WERI-Rb-1 (cell line): ENCODE results near the gene GJC2.
"Not testable (repeated sequence)": the region's sequence is repeated elsewhere in the genome, so short reads cannot be mapped to it uniquely, and the experiment has no call there.

Experiments
- DNase-seq: peaks from one replicate; pipeline ENCODE4 v3.0.0-alpha.2; 2020
- H3K27ac ChIP-seq: fragments of 250-450 bp; sonication (Bioruptor Pico); 2 replicates; pipeline ENCODE4 v1.5.1; 2020; ENCODE audit warnings: mild to moderate bottlenecking, moderate library complexity
- H3K27me3 ChIP-seq: fragments of 250-450 bp; sonication (Bioruptor Pico); 2 replicates; pipeline ENCODE4 v1.5.1; 2021; ENCODE audit warnings: mild to moderate bottlenecking, low read depth, moderate library complexity; ENCODE audit not compliant: insufficient read depth, severe bottlenecking
- H3K36me3 ChIP-seq: fragments of 250-450 bp; sonication (Bioruptor Pico); 2 replicates; pipeline ENCODE4 v1.5.1; 2020; ENCODE audit warnings: mild to moderate bottlenecking, moderate library complexity
- H3K4me3 ChIP-seq: 2 replicates; pipeline ENCODE4 v1.5.1; 2011; ENCODE audit warnings: low read depth, mild to moderate bottlenecking, control low read depth, low read length
- H3K9me3 ChIP-seq: fragments of 250-450 bp; sonication (Bioruptor Pico); 2 replicates; pipeline ENCODE4 v1.5.1; 2021; ENCODE audit warnings: mild to moderate bottlenecking, moderate library complexity; ENCODE audit not compliant: severe bottlenecking
- TF ChIP-seq, protein P1 (sequence below): IDR thresholded peaks from 2 replicates; pipeline ENCODE4 v1.5.1; 2011; ENCODE audit warnings: low read depth, mild to moderate bottlenecking, control low read depth, inconsistent platforms, low read length

GJC2 gene

DNA sequence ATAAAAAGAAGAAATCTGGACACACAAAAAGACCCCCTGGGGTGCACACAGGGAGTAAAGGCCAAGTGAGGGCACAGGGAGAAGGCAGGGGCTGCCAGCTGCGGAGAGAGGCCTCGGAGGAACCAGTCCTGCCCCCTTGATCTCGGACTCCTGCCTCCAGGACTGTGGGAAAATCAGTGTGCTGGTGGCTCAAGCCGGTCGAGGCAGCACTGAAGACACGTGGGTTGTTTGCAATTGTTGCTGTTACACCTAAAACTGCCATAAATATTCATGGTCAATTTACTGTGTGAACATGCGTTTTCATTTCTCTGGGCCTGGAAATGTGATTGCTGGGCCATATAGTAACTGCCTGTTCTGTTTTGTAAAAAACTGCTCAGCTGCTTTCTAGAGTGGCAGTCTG is 34.4 kb downstream of the GJC2 start:
- TF ChIP-seq, protein P1, sequence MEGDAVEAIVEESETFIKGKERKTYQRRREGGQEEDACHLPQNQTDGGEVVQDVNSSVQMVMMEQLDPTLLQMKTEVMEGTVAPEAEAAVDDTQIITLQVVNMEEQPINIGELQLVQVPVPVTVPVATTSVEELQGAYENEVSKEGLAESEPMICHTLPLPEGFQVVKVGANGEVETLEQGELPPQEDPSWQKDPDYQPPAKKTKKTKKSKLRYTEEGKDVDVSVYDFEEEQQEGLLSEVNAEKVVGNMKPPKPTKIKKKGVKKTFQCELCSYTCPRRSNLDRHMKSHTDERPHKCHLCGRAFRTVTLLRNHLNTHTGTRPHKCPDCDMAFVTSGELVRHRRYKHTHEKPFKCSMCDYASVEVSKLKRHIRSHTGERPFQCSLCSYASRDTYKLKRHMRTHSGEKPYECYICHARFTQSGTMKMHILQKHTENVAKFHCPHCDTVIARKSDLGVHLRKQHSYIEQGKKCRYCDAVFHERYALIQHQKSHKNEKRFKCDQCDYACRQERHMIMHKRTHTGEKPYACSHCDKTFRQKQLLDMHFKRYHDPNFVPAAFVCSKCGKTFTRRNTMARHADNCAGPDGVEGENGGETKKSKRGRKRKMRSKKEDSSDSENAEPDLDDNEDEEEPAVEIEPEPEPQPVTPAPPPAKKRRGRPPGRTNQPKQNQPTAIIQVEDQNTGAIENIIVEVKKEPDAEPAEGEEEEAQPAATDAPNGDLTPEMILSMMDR: no peak

DNA sequence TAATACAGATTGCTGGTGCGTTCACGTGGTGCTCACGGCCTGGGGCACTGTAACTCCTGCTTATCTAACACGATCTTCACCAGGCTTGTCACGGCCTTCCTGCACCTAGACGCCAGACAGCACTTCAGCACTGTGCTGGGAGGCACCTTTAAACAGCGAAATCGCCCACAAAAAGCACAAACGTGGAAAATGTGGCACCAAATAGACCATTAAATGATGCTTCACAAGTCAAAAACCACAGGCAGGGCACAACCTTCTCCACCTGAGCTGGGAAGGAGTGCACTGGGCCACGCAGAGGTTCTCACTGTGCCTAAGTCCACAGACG is 35.9 kb downstream of the GJC2 start:
- Histone ChIP-seq H3K36me3 (no peaks in the 10 kb centered on the region), H3K4me3 (no peak overlapping the region), H3K27ac (no peak overlapping the region), H3K9me3 (no peaks in the 10 kb centered on the region), H3K27me3 (no peaks in the 10 kb centered on the region)
- TF ChIP-seq, protein P1: no peak
- DNase-seq: no peak

More for the DNA sequence above, 34.4 kb downstream of the GJC2 start:
- Histone ChIP-seq H3K36me3 (no peaks in the 10 kb centered on the region), H3K4me3 (no peak overlapping the region), H3K27ac (no peak overlapping the region), H3K27me3 (no peaks in the 10 kb centered on the region), H3K9me3 (no peaks in the 10 kb centered on the region)
- no peak for DNase-seq

DNA sequence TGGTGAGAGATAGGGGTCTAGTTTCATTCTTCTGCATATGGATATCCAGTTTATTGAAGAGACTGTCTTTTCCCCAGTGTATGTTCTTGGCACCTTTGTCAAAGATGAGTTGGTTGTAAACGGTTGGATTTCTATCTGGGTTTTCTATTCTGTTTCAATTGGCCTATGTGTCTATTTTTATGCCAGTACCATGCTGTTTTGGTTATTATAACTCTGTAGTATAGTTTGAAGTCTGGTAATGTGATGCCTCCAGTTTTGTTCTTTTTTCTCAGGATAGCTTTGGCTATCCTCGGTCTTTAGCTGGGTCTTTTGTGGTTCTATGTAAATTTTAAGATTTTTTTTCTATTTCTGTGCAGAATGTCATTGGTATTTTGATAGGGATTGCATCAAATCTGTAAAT is 38.5 kb downstream of the GJC2 start:
- not testable (repeated sequence) for H3K27me3 ChIP-seq, H3K27ac ChIP-seq, H3K9me3 ChIP-seq, H3K4me3 ChIP-seq, H3K36me3 ChIP-seq, DNase-seq

DNA sequence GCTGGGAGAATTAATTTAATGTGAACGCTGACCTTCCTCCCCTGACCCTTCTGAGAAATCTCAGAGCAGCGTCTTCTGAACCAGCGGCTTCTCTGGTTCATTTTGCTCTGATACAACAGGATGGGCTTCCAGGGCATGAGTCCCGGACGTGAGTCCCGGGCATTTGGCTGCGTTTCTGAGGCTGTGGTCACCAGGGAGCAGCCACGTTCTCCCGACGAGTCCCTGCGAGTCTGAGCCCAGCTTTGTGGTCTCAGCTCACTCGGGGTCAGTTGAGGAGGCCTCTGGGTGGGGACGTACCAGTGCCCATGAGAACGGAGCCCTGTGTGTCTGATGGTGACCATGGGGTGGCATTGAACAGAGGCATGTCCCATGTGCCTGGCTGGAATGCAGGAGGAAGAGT is 40.5 kb downstream of the GJC2 start:
- DNase-seq: no peak
- H3K27ac ChIP-seq: no peak overlapping the region
- H3K9me3 ChIP-seq: no peaks in the 10 kb centered on the region
- H3K27me3 ChIP-seq: no peaks in the 10 kb centered on the region
- H3K4me3 ChIP-seq: no peak overlapping the region
- H3K36me3 ChIP-seq: no peaks in the 10 kb centered on the region
- TF ChIP-seq, protein P1: no peak

DNA sequence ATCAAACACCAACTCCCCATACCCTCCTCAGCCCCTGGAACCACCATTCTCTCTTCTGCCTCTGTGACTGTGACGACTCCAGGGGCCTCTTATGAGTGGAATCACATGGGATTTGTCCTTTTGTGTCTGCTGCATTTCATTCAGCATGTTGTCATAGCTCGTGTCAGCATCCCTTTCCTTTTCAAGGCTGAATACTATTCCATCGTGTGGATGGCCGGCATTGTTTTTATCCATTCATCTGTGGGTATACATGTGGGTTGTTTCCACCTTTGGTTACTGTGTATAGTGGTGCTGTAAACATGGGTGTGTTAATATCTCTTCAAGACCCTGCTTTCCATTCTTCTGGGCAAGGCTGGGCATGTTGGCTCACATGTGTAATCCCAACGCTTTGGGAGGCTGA is 41.0 kb downstream of the GJC2 start:
- H3K9me3 ChIP-seq: no peaks in the 10 kb centered on the region
- H3K27me3 ChIP-seq: no peaks in the 10 kb centered on the region
- H3K27ac ChIP-seq: no peak overlapping the region
- H3K4me3 ChIP-seq: no peak overlapping the region
- no peaks in the 10 kb centered on the region for H3K36me3 ChIP-seq
- DNase-seq: no peak
- TF ChIP-seq, protein P1: no peak

DNA sequence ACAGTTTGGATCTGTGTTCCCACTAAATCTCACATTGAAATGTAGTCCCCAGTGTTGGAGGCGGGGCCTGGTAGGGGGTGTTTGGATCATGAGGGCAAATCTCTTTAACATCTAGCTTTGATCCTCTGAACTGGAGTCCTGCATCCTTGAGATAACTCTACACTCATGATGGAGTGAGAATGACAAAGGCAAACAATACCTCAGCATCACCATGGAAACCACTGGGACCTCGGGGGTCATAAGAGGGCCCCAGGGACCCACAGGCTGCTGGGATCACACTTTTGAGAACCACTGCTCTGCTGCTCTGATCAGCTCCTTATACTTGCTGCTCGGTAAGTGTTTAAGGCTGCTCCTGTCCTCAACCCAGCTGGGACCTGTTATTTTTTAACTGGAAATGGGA is 44.7 kb downstream of the GJC2 start:
- no peaks in the 10 kb centered on the region for H3K27me3 ChIP-seq
- H3K9me3 ChIP-seq: no peaks in the 10 kb centered on the region
- TF ChIP-seq, protein P1: no peak
- no peak overlapping the region for H3K27ac ChIP-seq
- no peak for DNase-seq
- no peaks in the 10 kb centered on the region for H3K36me3 ChIP-seq
- H3K4me3 ChIP-seq: no peak overlapping the region
